BE2C (cell line): ENCODE measurements around the gene SIL1.
"Not testable (repeated sequence)": the region's sequence is repeated elsewhere in the genome, so short reads cannot be mapped to it uniquely, and the experiment has no call there.

Experiments used
- DNase-seq: peaks from one replicate; pipeline ENCODE4 v3.0.0-alpha.2; 2020
- H3K27me3 ChIP-seq: fragments of 250-450 bp; sonication (Bioruptor Pico); 2 replicates; pipeline ENCODE4 v1.5.1; 2020; ENCODE audit warnings: mild to moderate bottlenecking
- H3K36me3 ChIP-seq: fragments of 250-450 bp; sonication (Bioruptor Pico); 2 replicates; pipeline ENCODE4 v1.5.1; 2020; ENCODE audit warnings: mild to moderate bottlenecking
- H3K4me1 ChIP-seq: fragments of 250-450 bp; sonication (Bioruptor Pico); 2 replicates; pipeline ENCODE4 v1.5.1; 2020
- H3K4me3 ChIP-seq: 2 replicates; pipeline ENCODE4 v1.5.1; 2011; ENCODE audit warnings: low read depth, low read length
- H3K9me3 ChIP-seq: fragments of 250-450 bp; sonication (Bioruptor Pico); 2 replicates; pipeline ENCODE4 v1.5.1; 2020
- CTCF ChIP-seq: IDR thresholded peaks from 2 replicates; pipeline ENCODE4 v1.5.1; 2012; ENCODE audit warnings: mild to moderate bottlenecking, low read depth, low read length

SIL1 gene

GRCh38 chr5:139236479-139236878, 38.3 kb upstream of the SIL1 start:
- Histone ChIP-seq H3K4me3 (no peak overlapping the region), H3K27me3 (no peaks in the 10 kb centered on the region), H3K36me3 (no peaks in the 10 kb centered on the region), H3K9me3 (no peaks in the 10 kb centered on the region), H3K4me1 (no peaks in the 10 kb centered on the region)
- no peak for DNase-seq
- TF ChIP-seq CTCF = no peak

GRCh38 chr5:139232147-139232724, 34.1 kb upstream of the SIL1 start:
- TF ChIP-seq CTCF = no peak
- no peaks in the 10 kb centered on the region for H3K27me3 ChIP-seq
- DNase-seq = no peak
- no peaks in the 10 kb centered on the region for H3K9me3 ChIP-seq
- no peaks in the 10 kb centered on the region for H3K4me1 ChIP-seq
- H3K36me3 ChIP-seq = no peaks in the 10 kb centered on the region
- no peak overlapping the region for H3K4me3 ChIP-seq

GRCh38 chr5:139228201-139228803, 30.1 kb upstream of the SIL1 start:
- Histone ChIP-seq H3K4me3 (no peak overlapping the region), H3K36me3 (no peaks in the 10 kb centered on the region), H3K9me3 (no peaks in the 10 kb centered on the region), H3K4me1 (peaks cover 4% of the 10 kb centered on the region), H3K27me3 (no peaks in the 10 kb centered on the region)
- TF ChIP-seq CTCF = no peak
- DNase-seq = no peak

- no peak for DNase-seq
- H3K27me3 ChIP-seq = no peaks in the 10 kb centered on the region
- H3K4me3 ChIP-seq = no peak overlapping the region
- TF ChIP-seq CTCF = no peak
- no peaks in the 10 kb centered on the region; the same call in 1 of the 2 replicates for H3K9me3 ChIP-seq
- H3K36me3 ChIP-seq = no peaks in the 10 kb centered on the region
- peaks cover 7% of the 10 kb centered on the region for H3K4me1 ChIP-seq
Observed at GRCh38 chr5:139226131-139226530, 28.0 kb upstream of the SIL1 start.

GRCh38 chr5:139223481-139223880, 25.3 kb upstream of the SIL1 start:
- Histone ChIP-seq H3K9me3 (no peaks in the 10 kb centered on the region; the same call in 1 of the 2 replicates), H3K36me3 (no peaks in the 10 kb centered on the region), H3K27me3 (no peaks in the 10 kb centered on the region), H3K4me3 (peak overlapping the region; percentile 10), H3K4me1 (peaks cover 7% of the 10 kb centered on the region)
- no peak for DNase-seq
- TF ChIP-seq CTCF = no peak

GRCh38 chr5:139222346-139222745, 24.2 kb upstream of the SIL1 start:
- H3K4me1 ChIP-seq = peaks cover 7% of the 10 kb centered on the region
- no peak for TF ChIP-seq CTCF
- H3K9me3 ChIP-seq = no peaks in the 10 kb centered on the region; the same call in 1 of the 2 replicates
- H3K4me3 ChIP-seq = no peak overlapping the region
- no peaks in the 10 kb centered on the region for H3K36me3 ChIP-seq
- H3K27me3 ChIP-seq = no peaks in the 10 kb centered on the region
- DNase-seq = no peak

- not testable (repeated sequence) for H3K4me3 ChIP-seq, H3K4me1 ChIP-seq, H3K36me3 ChIP-seq, DNase-seq, H3K9me3 ChIP-seq, H3K27me3 ChIP-seq
Observed at GRCh38 chr5:139218038-139218437, 19.9 kb upstream of the SIL1 start.
